ENCODE data around the gene SUPT20H.

SUPT20H gene

GRCh38 chr13:37039896-37040295 lies 19.6 kb downstream of the SUPT20H start:
- Histone ChIP-seq H3K4me3 (ENCODE audit: low read length) (no peak overlapping the region), H3K36me3 (ENCODE audit: control insufficient read depth, low read depth, low read length) (peaks cover 81% of the 10 kb centered on the region), H3K9ac (ENCODE audit: low read length) (no peak overlapping the region), H3K9me3 (ENCODE audit: control insufficient read depth, low read depth, low read length) (no peaks in the 10 kb centered on the region), H3K4me1 (ENCODE audit: control insufficient read depth, low read depth, low read length) (no peaks in the 10 kb centered on the region), H3K27me3 (ENCODE audit: control insufficient read depth, insufficient read depth, low read length) (no peaks in the 10 kb centered on the region), H3K27ac (ENCODE audit: low read length) (no peak overlapping the region)

GRCh38 chr13:37037241-37037640 lies 22.2 kb downstream of the SUPT20H start:
- H3K4me3 ChIP-seq (ENCODE audit: low read length): no peak overlapping the region
- no peaks in the 10 kb centered on the region for H3K9me3 ChIP-seq (ENCODE audit: control insufficient read depth, low read depth, low read length)
- H3K27me3 ChIP-seq (ENCODE audit: control insufficient read depth, insufficient read depth, low read length): no peaks in the 10 kb centered on the region
- no peak overlapping the region for H3K9ac ChIP-seq (ENCODE audit: low read length)
- H3K27ac ChIP-seq (ENCODE audit: low read length): no peak overlapping the region
- H3K36me3 ChIP-seq (ENCODE audit: control insufficient read depth, low read depth, low read length): peaks cover 79% of the 10 kb centered on the region
- no peaks in the 10 kb centered on the region for H3K4me1 ChIP-seq (ENCODE audit: control insufficient read depth, low read depth, low read length)

GRCh38 chr13:37029617-37030016 lies 29.9 kb downstream of the SUPT20H start:
- Histone ChIP-seq H3K27ac (ENCODE audit: low read length) (no peak overlapping the region), H3K36me3 (ENCODE audit: control insufficient read depth, low read depth, low read length) (peaks cover 84% of the 10 kb centered on the region), H3K9me3 (ENCODE audit: control insufficient read depth, low read depth, low read length) (no peaks in the 10 kb centered on the region), H3K4me3 (ENCODE audit: low read length) (no peak overlapping the region), H3K4me1 (ENCODE audit: control insufficient read depth, low read depth, low read length) (no peaks in the 10 kb centered on the region), H3K27me3 (ENCODE audit: control insufficient read depth, insufficient read depth, low read length) (no peaks in the 10 kb centered on the region), H3K9ac (ENCODE audit: low read length) (no peak overlapping the region)

- Histone ChIP-seq H3K36me3 (ENCODE audit: control insufficient read depth, low read depth, low read length) (peaks cover 83% of the 10 kb centered on the region), H3K9ac (ENCODE audit: low read length) (no peak overlapping the region), H3K9me3 (ENCODE audit: control insufficient read depth, low read depth, low read length) (no peaks in the 10 kb centered on the region), H3K4me3 (ENCODE audit: low read length) (no peak overlapping the region), H3K27ac (ENCODE audit: low read length) (no peak overlapping the region), H3K4me1 (ENCODE audit: control insufficient read depth, low read depth, low read length) (no peaks in the 10 kb centered on the region), H3K27me3 (ENCODE audit: control insufficient read depth, insufficient read depth, low read length) (no peaks in the 10 kb centered on the region)
Measured at GRCh38 chr13:37027639-37028038, 31.8 kb downstream of the SUPT20H start.

GRCh38 chr13:37026771-37027170 lies 32.7 kb downstream of the SUPT20H start:
- H3K9ac ChIP-seq (ENCODE audit: low read length): no peak overlapping the region
- peaks cover 83% of the 10 kb centered on the region for H3K36me3 ChIP-seq (ENCODE audit: control insufficient read depth, low read depth, low read length)
- no peaks in the 10 kb centered on the region for H3K9me3 ChIP-seq (ENCODE audit: control insufficient read depth, low read depth, low read length)
- no peak overlapping the region for H3K4me3 ChIP-seq (ENCODE audit: low read length)
- H3K27ac ChIP-seq (ENCODE audit: low read length): no peak overlapping the region
- H3K27me3 ChIP-seq (ENCODE audit: control insufficient read depth, insufficient read depth, low read length): no peaks in the 10 kb centered on the region
- no peaks in the 10 kb centered on the region for H3K4me1 ChIP-seq (ENCODE audit: control insufficient read depth, low read depth, low read length)

GRCh38 chr13:37023871-37024270 lies 35.6 kb downstream of the SUPT20H start:
- Histone ChIP-seq H3K27me3 (ENCODE audit: control insufficient read depth, insufficient read depth, low read length) (no peaks in the 10 kb centered on the region), H3K4me3 (ENCODE audit: low read length) (no peak overlapping the region), H3K27ac (ENCODE audit: low read length) (no peak overlapping the region), H3K4me1 (ENCODE audit: control insufficient read depth, low read depth, low read length) (no peaks in the 10 kb centered on the region), H3K9ac (ENCODE audit: low read length) (no peak overlapping the region), H3K9me3 (ENCODE audit: control insufficient read depth, low read depth, low read length) (no peaks in the 10 kb centered on the region), H3K36me3 (ENCODE audit: control insufficient read depth, low read depth, low read length) (peaks cover 89% of the 10 kb centered on the region)

GRCh38 chr13:37014609-37015008 lies 44.9 kb downstream of the SUPT20H start:
- Histone ChIP-seq H3K4me1 (ENCODE audit: control insufficient read depth, low read depth, low read length) (no peaks in the 10 kb centered on the region), H3K27ac (ENCODE audit: low read length) (no peak overlapping the region), H3K9me3 (ENCODE audit: control insufficient read depth, low read depth, low read length) (no peaks in the 10 kb centered on the region), H3K4me3 (ENCODE audit: low read length) (no peak overlapping the region), H3K36me3 (ENCODE audit: control insufficient read depth, low read depth, low read length) (peaks cover 78% of the 10 kb centered on the region), H3K27me3 (ENCODE audit: control insufficient read depth, insufficient read depth, low read length) (no peaks in the 10 kb centered on the region), H3K9ac (ENCODE audit: low read length) (no peak overlapping the region)

GRCh38 chr13:37011788-37012187 lies 47.7 kb downstream of the SUPT20H start:
- Histone ChIP-seq H3K27ac (ENCODE audit: low read length) (no peak overlapping the region), H3K36me3 (ENCODE audit: control insufficient read depth, low read depth, low read length) (peaks cover 79% of the 10 kb centered on the region), H3K4me1 (ENCODE audit: control insufficient read depth, low read depth, low read length) (peaks cover 10% of the 10 kb centered on the region), H3K9ac (ENCODE audit: low read length) (no peak overlapping the region), H3K4me3 (ENCODE audit: low read length) (no peak overlapping the region), H3K27me3 (ENCODE audit: control insufficient read depth, insufficient read depth, low read length) (no peaks in the 10 kb centered on the region), H3K9me3 (ENCODE audit: control insufficient read depth, low read depth, low read length) (no peaks in the 10 kb centered on the region)

GRCh38 chr13:37011002-37011401 lies 48.5 kb downstream of the SUPT20H start:
- Histone ChIP-seq H3K4me3 (ENCODE audit: low read length) (no peak overlapping the region), H3K36me3 (ENCODE audit: control insufficient read depth, low read depth, low read length) (peaks cover 82% of the 10 kb centered on the region), H3K27me3 (ENCODE audit: control insufficient read depth, insufficient read depth, low read length) (no peaks in the 10 kb centered on the region), H3K27ac (ENCODE audit: low read length) (no peak overlapping the region), H3K9ac (ENCODE audit: low read length) (no peak overlapping the region), H3K4me1 (ENCODE audit: control insufficient read depth, low read depth, low read length) (peaks cover 10% of the 10 kb centered on the region), H3K9me3 (ENCODE audit: control insufficient read depth, low read depth, low read length) (no peaks in the 10 kb centered on the region)

- Histone ChIP-seq H3K4me1 (ENCODE audit: control insufficient read depth, low read depth, low read length) (peaks cover 10% of the 10 kb centered on the region), H3K27ac (ENCODE audit: low read length) (no peak overlapping the region), H3K9me3 (ENCODE audit: control insufficient read depth, low read depth, low read length) (no peaks in the 10 kb centered on the region), H3K4me3 (ENCODE audit: low read length) (no peak overlapping the region), H3K27me3 (ENCODE audit: control insufficient read depth, insufficient read depth, low read length) (no peaks in the 10 kb centered on the region), H3K36me3 (ENCODE audit: control insufficient read depth, low read depth, low read length) (peaks cover 82% of the 10 kb centered on the region), H3K9ac (ENCODE audit: low read length) (no peak overlapping the region)
Measured at GRCh38 chr13:37010424-37010823, 49.1 kb downstream of the SUPT20H start.

- peaks cover 86% of the 10 kb centered on the region for H3K36me3 ChIP-seq (ENCODE audit: control insufficient read depth, low read depth, low read length)
Measured at GRCh38 chr13:37009692-37010091, 49.8 kb downstream of the SUPT20H start.

GRCh38 chr13:37001921-37002250 lies 57.6 kb downstream of the SUPT20H start:
- peak overlapping the region; percentile 95 for H3K4me3 ChIP-seq (ENCODE audit: low read length)
- H3K4me1 ChIP-seq (ENCODE audit: control insufficient read depth, low read depth, low read length): peaks cover 16% of the 10 kb centered on the region
- no peaks in the 10 kb centered on the region for H3K27me3 ChIP-seq (ENCODE audit: control insufficient read depth, insufficient read depth, low read length)
- no peaks in the 10 kb centered on the region for H3K9me3 ChIP-seq (ENCODE audit: control insufficient read depth, low read depth, low read length)
- peak overlapping the region; percentile 99 for H3K9ac ChIP-seq (ENCODE audit: low read length)
- H3K36me3 ChIP-seq (ENCODE audit: control insufficient read depth, low read depth, low read length): peaks cover 44% of the 10 kb centered on the region
- H3K27ac ChIP-seq (ENCODE audit: low read length): peak overlapping the region; percentile 85

More at GRCh38 chr13:37009692-37010091, 49.8 kb downstream of the SUPT20H start:
- H3K9me3 ChIP-seq (ENCODE audit: control insufficient read depth, low read depth, low read length): no peaks in the 10 kb centered on the region
- H3K27ac ChIP-seq (ENCODE audit: low read length): no peak overlapping the region
- no peak overlapping the region for H3K4me3 ChIP-seq (ENCODE audit: low read length)
- H3K4me1 ChIP-seq (ENCODE audit: control insufficient read depth, low read depth, low read length): peaks cover 10% of the 10 kb centered on the region
- H3K27me3 ChIP-seq (ENCODE audit: control insufficient read depth, insufficient read depth, low read length): no peaks in the 10 kb centered on the region
- no peak overlapping the region for H3K9ac ChIP-seq (ENCODE audit: low read length)
